SK-N-SH (cell line): ENCODE results near the gene NOCT. TPM values are rescaled to one million over a fixed set of nuclear protein-coding genes. Genes with fewer than 3 reads are reported as not detected.
"Not testable (repeated sequence)": the region's sequence is repeated elsewhere in the genome, so short reads cannot be mapped to it uniquely, and the experiment has no call there.

Experiments used
- CTCF ChIA-PET: fragments of 300-600, 350-600 bp; formaldehyde crosslinking; extraction: SDS; loops from one replicate; lab custom pipeline; 2021; lab: Yijun Ruan, JAX
- POLR2A ChIA-PET: fragments of 350-600 bp; sonication (Branson Sonifier 250); formaldehyde crosslinking; extraction: SDS; loops from one replicate; lab custom pipeline; 2020; ENCODE audit warnings: antibody characterized with exemption, inconsistent platforms; lab: Yijun Ruan, JAX
- DNase-seq: peaks from one replicate; pipeline ENCODE4 v3.0.0; 2012
- H2AFZ ChIP-seq: fragments of 200-600 bp; sonication (generic); 2 replicates; pipeline ENCODE4 v1.8.1; 2016; ENCODE audit warnings: antibody characterized with exemption, mild to moderate bottlenecking, low read depth
- H3F3A ChIP-seq: fragments of 200-600 bp; sonication (generic); replicated peaks from 2 replicates; pipeline ENCODE3; 2016; ENCODE audit warnings: antibody characterized with exemption, mild to moderate bottlenecking; ENCODE audit not compliant: insufficient read depth
- H3K27ac ChIP-seq, 2 experiments: fragments of 200-500 bp in 1 of 2; fragments of 200-600 bp in 1 of 2; sonication (Bioruptor generic) in 1 of 2; sonication (generic), shearing (Covaris generic) in 1 of 2; 2 replicates each; pipeline versions ENCODE4 v1.5.1 to v1.6.1; 2014 to 2016; ENCODE audit warnings: low read depth in 2 of 2, inconsistent platforms in 1 of 2, low read length in 1 of 2, mild to moderate bottlenecking in 1 of 2, mixed read lengths in 1 of 2
- H3K27me3 ChIP-seq: fragments of 200-600 bp; sonication (generic), shearing (Covaris generic); 2 replicates; pipeline ENCODE4 v1.6.1; 2016; ENCODE audit warnings: mixed run types; ENCODE audit not compliant: insufficient read depth
- H3K36me3 ChIP-seq, 2 experiments: fragments of 200-500 bp in 1 of 2; fragments of 200-600 bp in 1 of 2; sonication (Bioruptor generic) in 1 of 2; sonication (generic) in 1 of 2; replicated peaks in 1 of 2; 2 replicates each; pipeline versions ENCODE3 to v1.5.1; 2014 to 2016; ENCODE audit warnings: low read length in 1 of 2, mild to moderate bottlenecking in 1 of 2; ENCODE audit not compliant: insufficient read depth in 2 of 2, control insufficient read depth in 1 of 2
- H3K4me1 ChIP-seq, 2 experiments: fragments of 200-500 bp in 1 of 2; fragments of 200-600 bp in 1 of 2; sonication (Bioruptor generic) in 1 of 2; sonication (generic), shearing (Covaris generic) in 1 of 2; 2 replicates each; pipeline versions ENCODE4 v1.5.1 to v1.6.1; 2014 to 2016; ENCODE audit warnings: low read depth in 1 of 2, low read length in 1 of 2, mixed run types in 1 of 2; ENCODE audit not compliant: insufficient read depth in 2 of 2, control insufficient read depth in 1 of 2
- H3K4me2 ChIP-seq: fragments of 200-600 bp; sonication (generic), shearing (Covaris generic); 2 replicates; pipeline ENCODE4 v1.6.1; 2017; ENCODE audit warnings: mixed run types
- H3K4me3 ChIP-seq, 2 experiments: fragments of 200-500 bp in 1 of 2; fragments of 200-600 bp in 1 of 2; sonication (Bioruptor generic) in 1 of 2; sonication (generic), shearing (Covaris generic) in 1 of 2; 2 replicates each; pipeline versions ENCODE4 v1.5.1 to v1.8.1; 2014 to 2016; ENCODE audit warnings: low read depth in 2 of 2, inconsistent platforms in 1 of 2, low read length in 1 of 2, mild to moderate bottlenecking in 1 of 2, mixed read lengths in 1 of 2, moderate library complexity in 1 of 2
- H3K79me2 ChIP-seq: fragments of 200-600 bp; sonication (generic); 2 replicates; pipeline ENCODE4 v1.8.1; 2017; ENCODE audit warnings: mild to moderate bottlenecking; ENCODE audit not compliant: insufficient read depth
- H3K9ac ChIP-seq: fragments of 200-600 bp; sonication (generic); 2 replicates; pipeline ENCODE4 v1.6.1; 2017; ENCODE audit warnings: mixed run types
- H3K9me2 ChIP-seq: fragments of 200-600 bp; sonication (generic); 2 replicates; pipeline ENCODE4 v1.6.1; 2017; ENCODE audit warnings: mixed run types
- H3K9me3 ChIP-seq: fragments of 200-600 bp; sonication (generic); 2 replicates; pipeline ENCODE4 v1.6.1; 2017; ENCODE audit warnings: mixed run types, mild to moderate bottlenecking, moderate library complexity
- H4K20me1 ChIP-seq: fragments of 200-600 bp; sonication (generic); 2 replicates; pipeline ENCODE4 v1.6.1; 2017; ENCODE audit warnings: mild to moderate bottlenecking, mixed run types; ENCODE audit not compliant: insufficient read depth
- CHD2 ChIP-seq: fragments of 150-350 bp; IDR thresholded peaks from 2 replicates; pipeline ENCODE4 v1.6.1; 2018; ENCODE audit warnings: low read length; ENCODE audit not compliant: partially characterized antibody
- CTCF ChIP-seq: fragments of 200-600 bp; sonication (generic); IDR thresholded peaks from 2 replicates; pipeline ENCODE4 v1.6.1; 2017; ENCODE audit warnings: antibody characterized with exemption, mild to moderate bottlenecking, moderate library complexity
- EP300 ChIP-seq, 2 experiments: IDR thresholded peaks; 2 replicates each; pipeline versions ENCODE4 v1.4.0 to v1.6.1; 2012; ENCODE audit warnings: borderline replicate concordance in 1 of 2, low read depth in 1 of 2, low read length in 1 of 2
- FOXJ3 ChIP-seq: sonication (generic); formaldehyde crosslinking; IDR thresholded peaks from 2 replicates; pipeline ENCODE4 v1.5.1; 2020; ENCODE audit warnings: mild to moderate bottlenecking, missing genetic modification reagents
- FOXM1 ChIP-seq: IDR thresholded peaks from 2 replicates; pipeline ENCODE4 v1.4.0; 2012; ENCODE audit warnings: low read depth, mild to moderate bottlenecking
- IRF3 ChIP-seq: fragments of 150-350 bp; IDR thresholded peaks from 2 replicates; pipeline ENCODE4 v1.6.1; 2016; ENCODE audit warnings: mild to moderate bottlenecking, low read depth, low read length
- JUND ChIP-seq: IDR thresholded peaks from 2 replicates; pipeline ENCODE4 v1.4.0; 2012
- MXI1 ChIP-seq: IDR thresholded peaks from 2 replicates; pipeline ENCODE4 v1.6.1; 2012; ENCODE audit warnings: mild to moderate bottlenecking, low read depth, low read length, improper control_type of control experiment
- POLR2AphosphoS5 ChIP-seq: IDR thresholded peaks from 2 replicates; pipeline ENCODE4 v1.6.1; 2012; ENCODE audit warnings: low read depth, low read length
- RAD21 ChIP-seq: IDR thresholded peaks from 2 replicates; pipeline ENCODE4 v1.6.1; 2012; ENCODE audit warnings: mild to moderate bottlenecking, low read length
- REST ChIP-seq: IDR thresholded peaks from 2 replicates; pipeline ENCODE4 v1.6.1; 2012; ENCODE audit warnings: mild to moderate bottlenecking, low read depth, low read length, moderate library complexity
- RXRA ChIP-seq: IDR thresholded peaks from 2 replicates; pipeline ENCODE4 v1.4.0; 2012; ENCODE audit warnings: low read depth, mild to moderate bottlenecking, borderline replicate concordance
- SIN3A ChIP-seq: IDR thresholded peaks from 2 replicates; pipeline ENCODE4 v1.6.1; 2012; ENCODE audit warnings: low read depth, mild to moderate bottlenecking, low read length, moderate library complexity, borderline replicate concordance
- SMC3 ChIP-seq: IDR thresholded peaks from 2 replicates; pipeline ENCODE4 v1.6.1; 2012; ENCODE audit warnings: low read depth, low read length, improper control_type of control experiment
- USF2 ChIP-seq: fragments of 150-350 bp; IDR thresholded peaks from 2 replicates; pipeline ENCODE4 v1.6.1; 2017; ENCODE audit warnings: antibody characterized with exemption, low read length, low read depth, borderline replicate concordance
- YY1 ChIP-seq: IDR thresholded peaks from 2 replicates; pipeline ENCODE4 v1.4.0; 2012; ENCODE audit warnings: low read depth, mild to moderate bottlenecking
- WGBS: methylation state at CpG from one replicate; pipeline ENCODE4 v1.1.6; 2017; ENCODE audit warnings: low lambda C conversion rate; 5-methylcytosine and 5-hydroxymethylcytosine counted together
- polyA plus RNA-seq, 3 experiments: library from polyadenylated mRNA; depleted of rRNA; stranded (reverse); fragments of >200 nt; gene quantifications; 2 replicates each; pipeline ENCODE4 v1.2.3, GENCODE V29; 2012

The NOCT gene
- polyA plus RNA-seq, 1 of the 3 experiments (the other 2 are of a cell fraction), result 3.8 TPM

GRCh38 chr4:139005774-139006173, 9.8 kb upstream of the NOCT start:
- Histone ChIP-seq H4K20me1 (no peaks in the 10 kb centered on the region), H3K4me1 (no peaks in the 10 kb centered on the region), H3K9ac (no peak overlapping the region), H3K4me3 (no peak overlapping the region), H3F3A (no peaks in the 10 kb centered on the region), H3K4me2 (no peak overlapping the region), H2AFZ (no peak overlapping the region), H3K36me3 (no peaks in the 10 kb centered on the region), H3K9me2 (no peaks in the 10 kb centered on the region), H3K27me3 (no peaks in the 10 kb centered on the region), H3K79me2 (no peaks in the 10 kb centered on the region), H3K27ac (no peak overlapping the region), H3K9me3 (no peaks in the 10 kb centered on the region)
- ChIA-PET POLR2A (no interaction called here), CTCF (no interaction called here)
- TF ChIP-seq YY1, result no peak
- no peak for TF ChIP-seq MXI1
- TF ChIP-seq CTCF, result no peak
- TF ChIP-seq EP300 (IDR thresholded peaks at IDR 0.05; ENCODE audit: borderline replicate concordance in 1 of 2, low read depth in 1 of 2, low read length in 1 of 2), result no peak
- TF ChIP-seq FOXJ3, result no peak
- no peak for TF ChIP-seq POLR2AphosphoS5
- no peak for TF ChIP-seq USF2
- TF ChIP-seq IRF3, result no peak
- DNase-seq, result no peak
- WGBS, result 97% methylated on average over 4 of the region's 5 CpGs

- TF ChIP-seq JUND, result no peak
- no peak for TF ChIP-seq RXRA
- TF ChIP-seq FOXM1, result no peak
- no peak for TF ChIP-seq SMC3
- no peak for TF ChIP-seq YY1
- TF ChIP-seq SIN3A, result no peak
- no peak for TF ChIP-seq REST
- no peak for TF ChIP-seq CHD2
- no peak for TF ChIP-seq RAD21
- no peak for DNase-seq
- Histone ChIP-seq H2AFZ (no peak overlapping the region), H3K27me3 (no peaks in the 10 kb centered on the region), H3K9ac (no peak overlapping the region), H3K79me2 (no peaks in the 10 kb centered on the region), H3F3A (no peaks in the 10 kb centered on the region), H3K9me2 (no peaks in the 10 kb centered on the region), H4K20me1 (no peaks in the 10 kb centered on the region), H3K4me2 (no peak overlapping the region), H3K4me3 (no peak overlapping the region), H3K36me3 (no peaks in the 10 kb centered on the region), H3K9me3 (no peaks in the 10 kb centered on the region), H3K4me1 (no peaks in the 10 kb centered on the region), H3K27ac (no peak overlapping the region)
- POLR2A ChIA-PET, result no interaction called here
- CTCF ChIA-PET, result no interaction called here
- 75% methylated on average over 2 of the region's 2 CpGs for WGBS
Measured at GRCh38 chr4:139007640-139008039, 7.9 kb upstream of the NOCT start.

GRCh38 chr4:139008278-139008677, 7.3 kb upstream of the NOCT start:
- H3K79me2 ChIP-seq, H3K9me2 ChIP-seq, DNase-seq, H4K20me1 ChIP-seq, H3K27me3 ChIP-seq, H3K4me3 ChIP-seq, H3K4me2 ChIP-seq, H3K4me1 ChIP-seq, H2AFZ ChIP-seq, H3K9me3 ChIP-seq, H3K27ac ChIP-seq, H3K36me3 ChIP-seq, H3K9ac ChIP-seq, H3F3A ChIP-seq, POLR2A ChIA-PET: not testable (repeated sequence)
- WGBS, result 94% methylated on average over 7 of the region's 7 CpGs
- CTCF ChIA-PET, result interaction anchor here (0.6 kb wide), 1 partner anchor 576 kb away, joined by 3 read pairs; no protein-coding TSS in a partner anchor
